ENCODE results near the gene CXorf58. TPM values are rescaled to one million over a fixed set of nuclear protein-coding genes. Genes with fewer than 3 reads are reported as not detected.

CXorf58 gene
- total and polyA plus RNA-seq, 2 donors (not counting 3 experiments of a cell fraction or from before 2014, with no cell fraction given): not detected

DNA sequence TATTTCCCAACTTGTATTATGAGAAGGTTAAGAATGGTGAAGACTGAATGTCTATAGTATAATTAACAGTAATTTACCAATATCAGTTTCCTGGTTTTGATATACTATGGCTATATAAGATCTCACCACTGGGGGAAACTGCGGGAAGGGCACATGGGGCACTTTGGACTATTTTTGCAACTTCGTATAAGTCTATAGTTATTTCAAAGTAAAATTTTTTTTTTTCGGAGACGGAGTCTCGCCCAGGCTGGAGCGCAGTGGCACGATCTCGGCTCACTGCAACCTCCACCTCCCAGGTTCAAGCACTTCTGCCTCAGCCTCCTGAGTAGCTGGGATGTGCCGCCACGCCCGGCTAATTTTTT is 46.1 kb downstream of the CXorf58 start:
- no peaks in the 10 kb centered on the region for H3K36me3 ChIP-seq (ENCODE audit: control insufficient read depth in 2 of 2, extremely low read depth in 1 of 2, insufficient read depth in 2 of 2, low read length in 2 of 2)
- dilution Hi-C loops (cut with MboI; ENCODE audit: extremely low pct_ligation_motif_present, low sequenced_read_pairs) (no loop called here), intact Hi-C loops (cut with micrococcal nuclease) (loop anchor here (2.0 kb wide), 1 partner anchor 71 kb away; no protein-coding TSS in a partner anchor)
- no peaks in the 10 kb centered on the region for H3K27me3 ChIP-seq (ENCODE audit: control insufficient read depth in 2 of 2, insufficient read depth in 2 of 2, low read length in 2 of 2)
- POLR2A ChIA-PET: no interaction called here
- TF ChIP-seq CTCF (IDR thresholded peaks at IDR 0.05; ENCODE audit: extremely low read depth in 1 of 2, insufficient read depth in 1 of 2, low read depth in 1 of 2, low read length in 2 of 2): no peak
- TF ChIP-seq MAX (IDR thresholded peaks at IDR 0.05; ENCODE audit: insufficient read depth, insufficient read length): no peak
- no peak for TF ChIP-seq JUN (IDR thresholded peaks at IDR 0.05; ENCODE audit: borderline replicate concordance, insufficient read depth, insufficient read length, low read depth)
- no peaks in the 10 kb centered on the region for H3K9me1 ChIP-seq (replicated peaks; ENCODE audit: control insufficient read depth, extremely low read depth, insufficient read depth, low read length)
- H3K79me2 ChIP-seq (ENCODE audit: control insufficient read depth, insufficient read depth, low read length): no peaks in the 10 kb centered on the region
- FAIRE-seq (no peak), DNase-seq (ENCODE audit: low read depth, low spot score) (no peak)
- CTCF ChIA-PET: no interaction called here
- H3K4me1 ChIP-seq (ENCODE audit: control insufficient read depth, extremely low read depth, insufficient read depth, low read length): peaks cover 20% of the 10 kb centered on the region
- no peaks in the 10 kb centered on the region for H3K9me3 ChIP-seq (replicated peaks; ENCODE audit: control insufficient read depth, insufficient read depth, low read length)
- no peaks in the 10 kb centered on the region for H4K20me1 ChIP-seq (replicated peaks; ENCODE audit: control insufficient read depth, extremely low read depth, insufficient read depth, low read length)
- H3K9ac ChIP-seq (replicated peaks; ENCODE audit: extremely low read depth, insufficient read depth, low read length): no peak overlapping the region
- BruUV-seq (replicated peaks): no TSS peak
- no peak overlapping the region for H3K4me3 ChIP-seq (replicated peaks in 1 of 3; ENCODE audit: insufficient read depth in 1 of 3, low read depth in 1 of 3, low read length in 3 of 3)
- no peak overlapping the region for H3K27ac ChIP-seq (ENCODE audit: insufficient read depth, low read depth, low read length)
- no peak overlapping the region for H2AFZ ChIP-seq (ENCODE audit: low read depth, low read length)
- H3K4me2 ChIP-seq (ENCODE audit: insufficient read depth, low read length): no peak overlapping the region

DNA sequence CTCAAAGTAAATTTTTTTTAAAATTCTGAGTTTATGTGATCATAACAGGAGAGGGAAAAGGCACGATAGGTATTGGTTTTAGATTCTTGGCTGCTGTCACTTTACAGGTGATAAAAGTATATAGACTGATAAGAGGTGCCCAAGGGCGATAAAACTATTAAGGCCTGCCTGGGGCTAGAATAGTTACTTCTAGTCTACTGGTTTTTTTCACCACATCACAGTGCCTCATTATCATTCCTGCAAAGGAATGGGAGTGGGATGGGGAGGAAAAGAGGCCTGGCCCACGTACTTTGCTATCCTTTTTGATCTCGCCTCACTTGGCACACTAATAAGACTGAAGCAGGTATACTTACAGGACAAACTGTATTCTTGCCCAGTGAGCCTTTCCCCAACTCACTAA is 46.6 kb downstream of the CXorf58 start:
- DNase-seq (ENCODE audit: low read depth, low spot score) (no peak), FAIRE-seq (no peak)
- no peak overlapping the region for H2AFZ ChIP-seq (ENCODE audit: low read depth, low read length)
- H3K27me3 ChIP-seq (ENCODE audit: control insufficient read depth in 2 of 2, insufficient read depth in 2 of 2, low read length in 2 of 2): no peaks in the 10 kb centered on the region
- no peaks in the 10 kb centered on the region for H3K36me3 ChIP-seq (ENCODE audit: control insufficient read depth in 2 of 2, extremely low read depth in 1 of 2, insufficient read depth in 2 of 2, low read length in 2 of 2)
- dilution Hi-C loops (cut with MboI; ENCODE audit: extremely low pct_ligation_motif_present, low sequenced_read_pairs): no loop called here
- no peak overlapping the region for H3K4me2 ChIP-seq (ENCODE audit: insufficient read depth, low read length)
- H3K9me1 ChIP-seq (replicated peaks; ENCODE audit: control insufficient read depth, extremely low read depth, insufficient read depth, low read length): no peaks in the 10 kb centered on the region
- intact Hi-C loops (cut with micrococcal nuclease): no loop called here
- no peak overlapping the region for H3K9ac ChIP-seq (replicated peaks; ENCODE audit: extremely low read depth, insufficient read depth, low read length)
- TF ChIP-seq EZH2 (IDR thresholded peaks at IDR 0.05; ENCODE audit: borderline replicate concordance, low read depth, low read length, severe bottlenecking) (no peak), JUN (IDR thresholded peaks at IDR 0.05; ENCODE audit: borderline replicate concordance, insufficient read depth, insufficient read length, low read depth) (no peak), POLR2AphosphoS5 (IDR thresholded peaks at IDR 0.05; ENCODE audit: insufficient read depth, low read depth, low read length) (no peak), GATA2 (IDR thresholded peaks at IDR 0.05; ENCODE audit: insufficient read depth, insufficient read length, low read depth, low read length) (no peak), FOS (IDR thresholded peaks at IDR 0.05; ENCODE audit: borderline replicate concordance, insufficient read depth, low read length) (no peak), MAX (IDR thresholded peaks at IDR 0.05; ENCODE audit: insufficient read depth, insufficient read length) (no peak), CTCF (IDR thresholded peaks at IDR 0.05; ENCODE audit: extremely low read depth in 1 of 2, insufficient read depth in 1 of 2, low read depth in 1 of 2, low read length in 2 of 2) (no peak), MYC (IDR thresholded peaks at IDR 0.05; ENCODE audit: low read depth, low read length) (no peak), POLR2A (IDR thresholded peaks at IDR 0.05; ENCODE audit: low read depth, low read length) (no peak)
- no peaks in the 10 kb centered on the region for H3K79me2 ChIP-seq (ENCODE audit: control insufficient read depth, insufficient read depth, low read length)
- peaks cover 20% of the 10 kb centered on the region for H3K4me1 ChIP-seq (ENCODE audit: control insufficient read depth, extremely low read depth, insufficient read depth, low read length)
- no peaks in the 10 kb centered on the region for H3K9me3 ChIP-seq (replicated peaks; ENCODE audit: control insufficient read depth, insufficient read depth, low read length)
- ChIA-PET CTCF (no interaction called here), POLR2A (no interaction called here)
- no peak overlapping the region for H3K4me3 ChIP-seq (replicated peaks in 1 of 3; ENCODE audit: insufficient read depth in 1 of 3, low read depth in 1 of 3, low read length in 3 of 3)
- H4K20me1 ChIP-seq (replicated peaks; ENCODE audit: control insufficient read depth, extremely low read depth, insufficient read depth, low read length): no peaks in the 10 kb centered on the region
- no TSS peak for BruUV-seq (replicated peaks)
- H3K27ac ChIP-seq (ENCODE audit: insufficient read depth, low read depth, low read length): no peak overlapping the region

Measured in endothelial cell of umbilical vein (primary cell).